Endodermal cell (in vitro differentiated cells): ENCODE measurements around the gene NACC2. TPM values are rescaled to one million over a fixed set of nuclear protein-coding genes. Genes with fewer than 3 reads are reported as not detected.

Experiments
- DNase-seq: peaks from one replicate; pipeline ENCODE4 v3.0.0-alpha.2; 2017
- H3K27ac ChIP-seq: 2 replicates; pipeline ENCODE4 v1.5.1; 2013; ENCODE audit warnings: mild to moderate bottlenecking, low read depth, low read length, moderate library complexity
- H3K27me3 ChIP-seq: 2 replicates; pipeline ENCODE4 v1.6.1; 2013; ENCODE audit warnings: mild to moderate bottlenecking, low read length, moderate library complexity; ENCODE audit not compliant: insufficient read depth, control insufficient read depth, poor library complexity, severe bottlenecking
- H3K36me3 ChIP-seq: 2 replicates; pipeline ENCODE4 v1.7.0; 2013; ENCODE audit warnings: mild to moderate bottlenecking, low read length, moderate library complexity; ENCODE audit not compliant: control insufficient read depth, insufficient read depth
- H3K4me1 ChIP-seq: one replicate; pipeline ENCODE4 v1.7.0; 2013; ENCODE audit warnings: low read length; ENCODE audit not compliant: control insufficient read depth, insufficient read depth
- H3K4me3 ChIP-seq: 2 replicates; pipeline ENCODE4 v1.5.1; 2013; ENCODE audit warnings: mild to moderate bottlenecking, low read length, moderate library complexity
- H3K9ac ChIP-seq: 2 replicates; pipeline ENCODE4 v1.6.1; 2013; ENCODE audit warnings: mild to moderate bottlenecking, low read length, moderate library complexity; ENCODE audit not compliant: poor library complexity, severe bottlenecking; ENCODE audit errors: extremely low read depth
- H3K9me3 ChIP-seq: 2 replicates; pipeline ENCODE4 v1.6.1; 2013; ENCODE audit warnings: mild to moderate bottlenecking, low read length, moderate library complexity; ENCODE audit not compliant: control insufficient read depth
- H3K27ac Mint-ChIP-seq: 2 replicates; pipeline ENCODE4 v1.8.0; 2020; ENCODE audit warnings: mixed read lengths
- H3K27me3 Mint-ChIP-seq: 2 replicates; pipeline ENCODE4 v1.8.0; 2021; ENCODE audit warnings: mild to moderate bottlenecking, mixed read lengths; ENCODE audit not compliant: insufficient read depth
- H3K36me3 Mint-ChIP-seq: 2 replicates; pipeline ENCODE4 v1.8.0; 2020; ENCODE audit warnings: low read depth, mixed read lengths
- H3K4me1 Mint-ChIP-seq: 2 replicates; pipeline ENCODE4 v1.8.0; 2020; ENCODE audit warnings: mixed read lengths
- H3K4me3 Mint-ChIP-seq: 2 replicates; pipeline ENCODE4 v1.8.0; 2020; ENCODE audit warnings: mild to moderate bottlenecking, moderate library complexity, mixed read lengths
- H3K9me3 Mint-ChIP-seq: 2 replicates; pipeline ENCODE4 v1.8.0; 2020; ENCODE audit warnings: mild to moderate bottlenecking, mixed read lengths
- WGBS, 2 experiments: methylation state at CpG; one replicate each; pipeline versions ENCODE4 v1.1.5 to v1.1.7; 2013; ENCODE audit warnings: missing lambda C conversion rate in 2 of 2, mixed read lengths in 1 of 2; ENCODE audit not compliant: insufficient coverage in 1 of 2, insufficient read length in 1 of 2; 5-methylcytosine and 5-hydroxymethylcytosine counted together
- total RNA-seq, 2 donors: library from RNA; stranded (reverse); fragmentation: NEBNext Ultra II Directional in 1 of 2; extraction: Animal tissue kit (Norgen Biotek cat#: 25700) in 1 of 2; gene quantifications; 2 replicates in 1 of 2; 3 replicates in 1 of 2; pipeline ENCODE4 v1.2.1, GENCODE V29; 2021
- TF ChIP-seq, protein P1 (sequence below): fragments of 200-600 bp; sonication (generic); conservative IDR thresholded peaks from 2 replicates; pipeline ENCODE4 v1.5.0; 2021; ENCODE audit warnings: antibody characterized with exemption, mild to moderate bottlenecking

Gene NACC2
- total RNA-seq, 2 donors from 2014 or later = 12.4 to 16.7 TPM

DNA sequence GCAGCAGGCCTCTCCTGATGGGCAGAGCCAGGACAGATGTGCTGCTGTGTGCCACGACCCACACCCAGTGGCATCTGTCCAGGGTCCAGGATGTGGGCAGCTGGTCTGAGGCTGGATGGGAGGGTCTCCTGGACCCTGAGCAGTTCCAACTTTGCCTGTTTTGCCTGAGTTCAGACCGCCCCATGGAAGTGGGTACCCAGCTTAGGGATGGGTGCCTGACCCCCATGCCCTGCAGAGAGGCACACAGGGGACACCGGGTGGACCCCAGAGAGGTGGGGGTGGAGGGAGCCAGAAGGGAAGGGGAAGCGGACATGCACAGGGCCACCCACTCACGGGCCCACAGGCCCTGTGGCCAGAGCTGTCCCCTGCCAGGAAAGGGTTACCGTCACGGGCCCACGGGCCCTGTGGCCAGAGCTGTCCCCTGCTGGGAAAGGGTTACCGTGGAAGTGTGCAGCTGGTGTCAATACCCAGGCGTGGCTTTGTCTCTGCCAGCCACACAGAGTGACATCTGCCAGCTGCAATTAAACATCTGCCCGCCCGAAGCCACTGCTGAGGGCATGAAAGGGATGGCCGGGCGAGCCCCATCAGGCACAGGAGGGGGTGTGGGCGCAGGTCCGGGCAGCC, 50.0 kb downstream of the NACC2 start:
- H3K27ac Mint-ChIP-seq = no peak overlapping the region
- DNase-seq = peak; percentile 26
- peaks cover 3% of the 10 kb centered on the region for H3K4me1 Mint-ChIP-seq
- peaks cover 2% of the 10 kb centered on the region for H3K9me3 Mint-ChIP-seq
- WGBS, 2 experiments = 84 to 97% methylated on average over 6 to 16 of the region's 16 CpGs
- H3K27me3 Mint-ChIP-seq = no peaks in the 10 kb centered on the region
- Histone ChIP-seq H3K27ac (no peak overlapping the region), H3K36me3 (no peaks in the 10 kb centered on the region), H3K4me3 (no peak overlapping the region), H3K4me1 (no peaks in the 10 kb centered on the region), H3K9ac (no peak overlapping the region), H3K27me3 (no peaks in the 10 kb centered on the region), H3K9me3 (no peaks in the 10 kb centered on the region)
- no peak overlapping the region for H3K4me3 Mint-ChIP-seq
- peaks cover 7% of the 10 kb centered on the region for H3K36me3 Mint-ChIP-seq
- TF ChIP-seq, protein P1, sequence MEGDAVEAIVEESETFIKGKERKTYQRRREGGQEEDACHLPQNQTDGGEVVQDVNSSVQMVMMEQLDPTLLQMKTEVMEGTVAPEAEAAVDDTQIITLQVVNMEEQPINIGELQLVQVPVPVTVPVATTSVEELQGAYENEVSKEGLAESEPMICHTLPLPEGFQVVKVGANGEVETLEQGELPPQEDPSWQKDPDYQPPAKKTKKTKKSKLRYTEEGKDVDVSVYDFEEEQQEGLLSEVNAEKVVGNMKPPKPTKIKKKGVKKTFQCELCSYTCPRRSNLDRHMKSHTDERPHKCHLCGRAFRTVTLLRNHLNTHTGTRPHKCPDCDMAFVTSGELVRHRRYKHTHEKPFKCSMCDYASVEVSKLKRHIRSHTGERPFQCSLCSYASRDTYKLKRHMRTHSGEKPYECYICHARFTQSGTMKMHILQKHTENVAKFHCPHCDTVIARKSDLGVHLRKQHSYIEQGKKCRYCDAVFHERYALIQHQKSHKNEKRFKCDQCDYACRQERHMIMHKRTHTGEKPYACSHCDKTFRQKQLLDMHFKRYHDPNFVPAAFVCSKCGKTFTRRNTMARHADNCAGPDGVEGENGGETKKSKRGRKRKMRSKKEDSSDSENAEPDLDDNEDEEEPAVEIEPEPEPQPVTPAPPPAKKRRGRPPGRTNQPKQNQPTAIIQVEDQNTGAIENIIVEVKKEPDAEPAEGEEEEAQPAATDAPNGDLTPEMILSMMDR = no peak

DNA sequence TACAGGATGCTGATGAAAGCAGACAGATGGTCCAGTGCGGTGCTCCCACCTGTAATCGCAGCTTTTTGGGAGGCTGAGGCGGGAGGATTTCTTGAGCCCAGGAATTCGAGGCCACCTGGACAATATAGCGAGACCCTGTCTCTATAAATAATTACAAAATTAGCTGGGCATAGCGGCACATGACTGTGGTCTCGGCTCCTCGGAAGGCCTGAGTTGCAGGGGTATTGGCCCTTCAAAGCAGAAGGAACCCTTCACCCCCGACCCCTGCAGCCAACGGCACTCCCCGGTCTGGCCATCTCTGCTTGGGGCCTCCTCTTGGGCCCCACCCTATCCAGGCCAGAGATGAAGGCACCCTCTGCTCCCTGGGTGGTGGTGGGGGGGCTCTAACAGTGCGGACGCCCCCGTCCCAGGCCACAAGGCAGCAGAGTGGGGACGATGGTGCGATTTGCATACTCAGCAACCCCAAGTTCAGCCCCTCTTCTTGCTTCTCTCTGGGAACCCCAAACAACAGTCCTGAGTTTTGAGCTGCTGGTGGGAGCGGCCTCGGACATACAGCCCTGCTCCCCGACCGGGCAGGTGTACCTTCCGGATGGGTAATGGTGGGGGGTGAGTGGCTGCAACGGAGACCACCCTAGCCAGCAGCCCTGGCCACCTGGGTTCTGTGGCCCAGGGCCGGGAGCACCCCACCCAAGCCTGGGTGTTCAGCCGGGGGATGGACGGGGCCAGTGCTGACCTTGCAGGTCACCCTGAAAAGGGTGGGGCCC, 50.7 kb downstream of the NACC2 start:
- Histone ChIP-seq H3K4me1 (no peaks in the 10 kb centered on the region), H3K27me3 (no peaks in the 10 kb centered on the region), H3K36me3 (no peaks in the 10 kb centered on the region), H3K27ac (no peak overlapping the region), H3K9ac (no peak overlapping the region), H3K9me3 (peaks cover 5% of the 10 kb centered on the region), H3K4me3 (no peak overlapping the region)
- Mint-ChIP-seq H3K4me3 (no peak overlapping the region), H3K9me3 (peaks cover 7% of the 10 kb centered on the region), H3K36me3 (peaks cover 12% of the 10 kb centered on the region), H3K4me1 (peaks cover 3% of the 10 kb centered on the region), H3K27me3 (no peaks in the 10 kb centered on the region), H3K27ac (no peak overlapping the region)
- TF ChIP-seq, protein P1 = no peak
- DNase-seq = peak; percentile 29
- 94 to 98% methylated on average over 10 to 25 of the region's 25 CpGs for WGBS, 2 experiments

DNA sequence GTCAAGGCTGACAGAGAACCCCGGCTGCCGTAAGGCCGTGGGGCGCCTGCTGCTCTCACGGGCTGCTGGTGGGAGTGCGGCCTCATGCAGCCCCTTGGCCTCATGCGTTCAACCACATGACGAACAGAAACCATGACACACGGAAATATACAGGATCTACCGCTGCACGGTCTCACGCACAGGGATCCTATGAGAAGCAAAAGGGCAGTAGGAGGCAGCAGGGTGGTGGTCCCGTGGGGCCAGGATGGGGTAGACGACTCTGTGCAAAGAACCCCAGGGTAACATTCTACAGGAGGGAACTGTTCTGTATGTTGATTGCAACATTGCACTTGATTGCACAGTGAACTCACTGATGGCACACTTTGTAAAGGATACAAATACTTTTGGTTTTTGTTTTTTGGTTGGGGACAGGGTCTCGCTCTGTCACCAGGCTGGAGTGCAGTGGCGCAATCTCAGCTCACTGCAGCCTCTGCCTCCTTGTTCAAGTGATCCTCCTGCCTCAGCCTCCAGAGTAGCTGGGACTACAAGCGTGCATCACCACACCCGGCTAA, 51.6 kb downstream of the NACC2 start:
- 93 to 94% methylated on average over 17 to 18 of the region's 18 CpGs for WGBS, 2 experiments
- Histone ChIP-seq H3K36me3 (no peaks in the 10 kb centered on the region), H3K27ac (no peak overlapping the region), H3K4me1 (no peaks in the 10 kb centered on the region), H3K4me3 (no peak overlapping the region), H3K27me3 (no peaks in the 10 kb centered on the region), H3K9me3 (peaks cover 13% of the 10 kb centered on the region), H3K9ac (no peak overlapping the region)
- peaks cover 3% of the 10 kb centered on the region for H3K4me1 Mint-ChIP-seq
- no peaks in the 10 kb centered on the region for H3K27me3 Mint-ChIP-seq
- TF ChIP-seq, protein P1 = no peak
- H3K27ac Mint-ChIP-seq = no peak overlapping the region
- peaks cover 18% of the 10 kb centered on the region for H3K36me3 Mint-ChIP-seq
- no peak overlapping the region for H3K4me3 Mint-ChIP-seq
- peaks cover 9% of the 10 kb centered on the region for H3K9me3 Mint-ChIP-seq
- peak; percentile 40 for DNase-seq
